Stimulated activated memory B cell treated with anti-CD40 and anti-IgM and Interleukin-4, amounts not matched to agents 10 μg/mL and 1 μg/mL and 100 μg/mL, for 72 hours (primary cell): ENCODE measurements around the gene DDX11.
"Not testable (repeated sequence)": the region's sequence is repeated elsewhere in the genome, so short reads cannot be mapped to it uniquely, and the experiment has no call there.

Experiments
- ATAC-seq: fragments of 150-1000 bp; cut with Tn5 transposase; 2 replicates; pipeline ENCODE4 v1.10.0; 2021
- H3K27ac Mint-ChIP-seq: one replicate; pipeline ENCODE4 v1.8.0; 2022; ENCODE audit warnings: mild to moderate bottlenecking, mixed read lengths
- H3K27me3 Mint-ChIP-seq: one replicate; pipeline ENCODE4 v1.8.0; 2022; ENCODE audit warnings: mixed read lengths
- H3K36me3 Mint-ChIP-seq: one replicate; pipeline ENCODE4 v1.8.0; 2022; ENCODE audit warnings: mixed read lengths
- H3K4me1 Mint-ChIP-seq: one replicate; pipeline ENCODE4 v1.8.0; 2022; ENCODE audit warnings: mixed read lengths
- H3K4me3 Mint-ChIP-seq: one replicate; pipeline ENCODE4 v1.8.0; 2022; ENCODE audit warnings: mild to moderate bottlenecking, moderate library complexity, mixed read lengths
- H3K9me3 Mint-ChIP-seq: one replicate; pipeline ENCODE4 v1.8.0; 2022; ENCODE audit warnings: mixed read lengths

Gene DDX11

DNA sequence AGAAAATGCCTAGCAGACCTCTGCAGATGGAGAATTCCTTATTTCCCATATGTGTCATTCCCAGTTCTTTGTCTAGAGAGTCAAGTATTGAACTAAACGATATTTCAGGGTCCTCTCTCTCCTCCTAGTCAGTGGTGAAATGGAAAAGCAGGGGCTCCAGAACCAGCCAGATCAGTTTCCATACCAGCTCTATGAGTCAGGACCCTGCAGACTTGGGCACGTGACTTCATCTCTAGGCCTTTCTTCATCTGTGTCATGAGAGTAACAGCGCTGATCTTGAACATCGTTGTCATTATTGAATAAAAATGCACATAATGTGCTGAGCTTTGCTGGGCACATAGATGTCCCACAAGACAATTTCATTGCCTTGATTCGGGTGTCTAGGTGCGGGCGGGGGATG, 23.1 kb upstream of the DDX11 start:
- ATAC-seq, H3K36me3 Mint-ChIP-seq, H3K4me3 Mint-ChIP-seq, H3K9me3 Mint-ChIP-seq, H3K27me3 Mint-ChIP-seq, H3K27ac Mint-ChIP-seq: not testable (repeated sequence)
- peaks cover 10% of the 10 kb centered on the region for H3K4me1 Mint-ChIP-seq

DNA sequence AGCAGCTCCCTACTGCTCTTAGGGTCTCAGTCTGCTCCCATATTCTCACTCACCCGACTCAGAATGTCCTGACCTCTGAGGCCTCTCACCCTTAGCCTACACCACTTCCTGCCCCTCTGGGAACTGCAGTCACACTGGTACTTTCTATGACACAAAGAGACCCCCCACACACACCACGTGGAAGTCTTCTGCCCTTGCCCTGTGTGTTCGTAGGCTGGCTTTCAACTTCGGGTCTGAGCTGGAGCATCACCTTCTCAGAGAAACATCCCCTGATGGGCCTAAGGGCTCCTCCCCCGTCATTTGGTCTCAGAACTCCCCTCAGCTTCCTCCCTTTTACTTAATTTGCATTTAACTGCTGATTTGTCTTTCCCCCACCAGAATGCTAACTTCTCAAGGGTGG, 22.0 kb upstream of the DDX11 start:
- H3K9me3 Mint-ChIP-seq, H3K36me3 Mint-ChIP-seq, H3K27me3 Mint-ChIP-seq, H3K4me3 Mint-ChIP-seq: not testable (repeated sequence)
- H3K4me1 Mint-ChIP-seq = peaks cover 10% of the 10 kb centered on the region
- peak; percentile 80 for ATAC-seq
- peak overlapping the region; percentile 63 for H3K27ac Mint-ChIP-seq

DNA sequence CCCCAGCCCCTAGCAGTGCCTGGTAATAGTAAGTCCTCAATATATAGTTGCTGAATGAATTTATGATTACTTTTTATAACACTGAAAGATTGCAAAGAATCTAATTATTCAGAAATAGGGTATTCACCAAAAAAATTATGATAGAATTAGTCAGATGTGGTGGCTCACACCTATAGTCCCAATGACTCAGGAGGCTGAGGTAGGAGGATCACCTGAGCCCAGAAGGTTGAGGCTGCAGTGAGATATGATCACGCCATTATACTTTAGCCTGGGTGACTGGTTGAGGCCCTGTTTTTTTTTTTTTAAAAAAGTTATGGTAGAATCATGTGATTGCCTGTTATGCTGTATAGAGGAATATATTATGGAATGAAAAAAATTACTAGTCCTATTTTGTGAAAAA, 21.5 kb upstream of the DDX11 start:
- H3K9me3 Mint-ChIP-seq, H3K36me3 Mint-ChIP-seq, H3K27me3 Mint-ChIP-seq, H3K4me3 Mint-ChIP-seq, ATAC-seq: not testable (repeated sequence)
- Mint-ChIP-seq H3K27ac (peak overlapping the region; percentile 63), H3K4me1 (peaks cover 10% of the 10 kb centered on the region)

DNA sequence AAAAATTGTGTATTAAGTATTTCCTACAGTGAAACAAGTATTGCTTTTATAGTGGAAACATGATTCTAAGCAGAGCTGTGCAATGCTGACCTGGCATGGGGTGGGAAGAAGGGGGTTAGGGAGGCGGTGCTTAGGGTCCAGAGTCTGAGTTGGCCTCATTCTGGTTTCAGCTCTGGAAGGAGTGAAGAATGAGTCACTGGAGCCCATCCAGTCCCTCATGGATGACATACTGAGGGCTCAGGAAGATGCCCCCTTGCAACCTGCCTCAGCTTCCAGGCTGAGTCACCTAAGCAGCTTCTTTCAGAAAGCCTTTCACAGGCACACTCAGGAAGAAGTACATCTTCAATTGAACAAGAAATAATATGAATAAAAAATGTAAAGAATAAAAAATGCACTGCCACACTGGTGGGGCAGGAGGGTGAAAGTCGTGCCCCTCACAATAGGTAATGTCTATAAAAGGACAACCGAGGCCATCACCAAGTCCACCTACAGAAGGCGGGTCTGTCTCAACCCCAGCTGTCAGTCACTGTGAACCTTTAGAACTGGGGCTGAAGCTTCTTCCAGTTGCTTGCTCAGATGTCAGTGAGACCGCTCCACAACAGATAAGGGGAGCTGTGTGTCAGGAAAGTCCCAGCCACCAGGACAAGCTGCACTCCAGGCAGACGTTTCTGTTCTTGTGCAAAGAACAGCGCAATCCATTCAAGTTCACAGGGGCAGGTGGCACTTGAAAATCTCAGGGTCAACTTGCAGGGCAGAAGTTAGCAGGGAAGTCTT, 20.8 kb upstream of the DDX11 start:
- Mint-ChIP-seq H3K4me1 (peaks cover 10% of the 10 kb centered on the region), H3K36me3 (peaks cover 13% of the 10 kb centered on the region)
- H3K27ac Mint-ChIP-seq, H3K9me3 Mint-ChIP-seq, ATAC-seq, H3K27me3 Mint-ChIP-seq, H3K4me3 Mint-ChIP-seq: not testable (repeated sequence)

DNA sequence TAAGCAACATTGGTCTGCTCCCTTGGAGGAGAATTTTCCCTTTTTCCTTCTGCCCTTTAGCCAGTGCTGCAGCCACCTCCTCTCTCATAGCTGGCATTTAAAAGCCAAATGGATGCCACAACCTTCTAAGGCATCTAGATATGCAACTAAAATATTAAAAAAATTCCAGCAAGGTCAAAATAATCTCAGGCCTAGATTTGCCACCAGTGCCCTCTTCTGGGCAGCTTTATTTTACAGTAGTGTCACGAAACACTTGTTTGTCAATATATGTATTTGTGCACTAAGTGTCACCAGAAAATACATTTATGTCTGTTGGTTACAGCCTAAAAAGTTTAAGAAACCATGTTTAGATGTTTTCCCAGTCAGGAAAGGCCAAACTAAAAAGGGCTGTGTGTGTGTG, 19.7 kb upstream of the DDX11 start:
- H3K36me3 Mint-ChIP-seq = peaks cover 13% of the 10 kb centered on the region
- not testable (repeated sequence) for H3K9me3 Mint-ChIP-seq, H3K27ac Mint-ChIP-seq, ATAC-seq, H3K27me3 Mint-ChIP-seq, H3K4me3 Mint-ChIP-seq
- H3K4me1 Mint-ChIP-seq = peaks cover 10% of the 10 kb centered on the region

DNA sequence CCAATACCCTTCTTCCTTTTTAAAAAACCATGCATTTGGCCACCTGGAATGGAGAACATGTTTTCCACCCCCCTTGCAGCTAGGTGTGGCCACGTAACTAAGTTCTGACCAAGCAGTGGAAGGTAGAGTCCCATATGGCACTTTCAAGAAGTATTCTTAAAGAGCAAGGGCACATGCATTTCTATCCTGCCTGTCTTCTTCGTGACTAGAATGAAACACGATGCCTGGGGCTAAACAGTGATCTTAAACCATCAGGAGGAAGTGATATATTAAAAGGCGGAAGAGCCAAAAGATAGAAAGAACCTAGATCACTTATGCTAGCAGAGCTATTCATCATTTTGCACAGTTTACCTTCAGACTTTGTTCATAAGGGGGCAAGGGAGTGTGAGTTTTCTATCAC, 16.0 kb upstream of the DDX11 start:
- Mint-ChIP-seq H3K9me3 (no peaks in the 10 kb centered on the region), H3K27ac (no peak overlapping the region), H3K4me3 (no peak overlapping the region)

DNA sequence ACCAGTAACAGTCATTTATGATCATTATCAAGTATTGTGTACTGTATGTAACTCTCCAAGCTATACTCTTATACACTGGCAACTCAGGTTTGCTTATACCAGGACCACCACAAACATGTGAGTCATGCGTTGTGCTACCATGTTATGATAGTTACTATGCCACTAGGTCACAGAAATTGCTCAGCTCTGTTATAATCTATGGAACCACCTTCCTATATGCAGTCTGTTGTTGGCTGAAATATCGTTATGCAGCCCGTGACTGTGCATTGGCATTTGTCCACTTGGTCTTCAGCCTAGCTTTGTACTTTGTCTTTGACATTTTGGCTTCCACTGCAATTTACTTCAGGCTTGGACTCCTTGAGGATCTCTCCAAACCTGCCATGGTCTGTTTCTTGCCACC, 7.5 kb upstream of the DDX11 start:
- H3K4me1 Mint-ChIP-seq, H3K4me3 Mint-ChIP-seq, H3K27me3 Mint-ChIP-seq, H3K36me3 Mint-ChIP-seq, H3K27ac Mint-ChIP-seq, H3K9me3 Mint-ChIP-seq, ATAC-seq: not testable (repeated sequence)

More for the DNA sequence above, 16.0 kb upstream of the DDX11 start:
- Mint-ChIP-seq H3K27me3 (no peaks in the 10 kb centered on the region), H3K4me1 (no peaks in the 10 kb centered on the region), H3K36me3 (peaks cover 9% of the 10 kb centered on the region)
- ATAC-seq = no peak

DNA sequence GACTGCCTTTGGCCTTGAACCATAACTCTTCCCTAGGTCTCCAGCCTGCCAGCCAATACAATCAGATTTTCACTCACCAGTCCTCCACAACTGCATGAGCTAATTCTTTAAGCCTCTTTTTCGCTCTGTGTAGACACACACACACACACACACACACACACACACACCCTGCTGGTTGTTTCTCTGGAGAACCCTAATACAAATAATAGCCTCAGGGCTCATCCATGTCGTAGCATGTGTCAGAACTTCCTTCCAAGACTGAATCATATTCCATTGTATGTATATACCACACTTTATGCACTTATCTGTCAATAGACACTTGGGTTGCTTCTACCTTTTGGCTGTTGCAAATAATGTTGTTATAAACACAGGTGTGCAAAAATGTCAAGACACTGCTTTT, 6.0 kb upstream of the DDX11 start:
- ATAC-seq, H3K4me3 Mint-ChIP-seq, H3K36me3 Mint-ChIP-seq, H3K4me1 Mint-ChIP-seq, H3K9me3 Mint-ChIP-seq, H3K27me3 Mint-ChIP-seq, H3K27ac Mint-ChIP-seq: not testable (repeated sequence)

DNA sequence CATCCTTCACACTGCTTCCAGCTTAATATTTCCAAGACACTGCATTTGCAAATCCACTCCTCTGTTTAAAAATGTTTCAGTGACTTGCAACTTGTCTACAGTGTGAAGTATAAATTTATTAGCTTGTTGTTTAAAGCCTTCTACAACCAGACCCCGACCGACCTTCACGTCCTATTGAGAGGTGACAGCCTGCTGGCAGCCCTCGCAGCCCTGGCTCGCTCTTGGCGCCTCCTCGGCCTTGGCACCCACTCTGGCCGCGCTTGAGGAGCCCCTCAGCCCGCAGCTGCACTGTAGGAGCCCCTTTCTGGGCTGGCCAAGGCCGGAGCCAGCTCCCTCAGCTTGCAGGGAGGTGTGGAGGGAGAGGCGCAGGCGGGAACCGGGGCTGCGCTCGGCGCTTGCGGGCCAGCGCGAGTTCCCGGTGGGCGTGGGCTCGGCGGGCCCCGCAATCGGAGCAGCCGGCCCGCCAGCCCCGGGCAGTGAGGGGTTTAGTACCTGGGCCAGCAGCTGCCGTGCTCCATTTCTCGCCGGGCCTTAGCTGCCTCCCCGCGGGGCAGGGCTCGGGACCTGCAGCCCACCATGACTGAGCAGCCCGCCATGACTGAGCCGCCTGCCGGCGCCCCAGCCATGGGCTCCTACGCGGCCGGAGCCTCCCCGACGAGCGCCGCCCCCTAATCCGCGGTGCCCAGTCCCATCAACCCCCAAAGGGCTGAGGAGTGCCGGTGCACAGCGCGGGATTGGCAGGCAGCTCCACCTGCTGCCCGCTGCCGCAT, 2.5 kb upstream of the DDX11 start:
- H3K9me3 Mint-ChIP-seq = not testable (repeated sequence)
- H3K4me1 Mint-ChIP-seq = peaks cover 26% of the 10 kb centered on the region

DNA sequence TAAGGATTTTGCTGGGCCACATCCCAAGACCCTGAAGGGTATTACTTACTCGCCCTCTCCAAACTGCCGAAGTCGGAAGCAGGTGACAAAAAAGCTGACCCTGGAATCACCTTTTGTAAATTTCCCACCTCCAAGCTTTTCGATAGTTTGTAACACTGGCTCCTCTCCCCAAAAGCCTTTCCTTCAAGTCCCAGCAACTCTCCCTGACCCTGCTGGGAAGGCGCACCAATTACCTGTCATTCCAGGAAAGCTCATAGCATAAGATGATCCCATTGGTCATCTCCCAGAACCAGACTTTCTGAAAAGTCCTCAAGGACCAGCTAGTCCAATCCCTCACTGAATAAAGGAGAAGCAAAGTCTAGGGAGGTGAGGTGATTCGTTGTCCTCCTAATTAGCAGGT, 698 bp upstream of the DDX11 start:
- not testable (repeated sequence) for H3K27me3 Mint-ChIP-seq, H3K9me3 Mint-ChIP-seq, H3K36me3 Mint-ChIP-seq, ATAC-seq
- H3K27ac Mint-ChIP-seq = peak overlapping the region; percentile 93
- peak overlapping the region; percentile 96 for H3K4me3 Mint-ChIP-seq
- peaks cover 38% of the 10 kb centered on the region for H3K4me1 Mint-ChIP-seq

More for the DNA sequence above, 2.5 kb upstream of the DDX11 start:
- ATAC-seq, H3K27me3 Mint-ChIP-seq, H3K27ac Mint-ChIP-seq, H3K36me3 Mint-ChIP-seq, H3K4me3 Mint-ChIP-seq: not testable (repeated sequence)

DNA sequence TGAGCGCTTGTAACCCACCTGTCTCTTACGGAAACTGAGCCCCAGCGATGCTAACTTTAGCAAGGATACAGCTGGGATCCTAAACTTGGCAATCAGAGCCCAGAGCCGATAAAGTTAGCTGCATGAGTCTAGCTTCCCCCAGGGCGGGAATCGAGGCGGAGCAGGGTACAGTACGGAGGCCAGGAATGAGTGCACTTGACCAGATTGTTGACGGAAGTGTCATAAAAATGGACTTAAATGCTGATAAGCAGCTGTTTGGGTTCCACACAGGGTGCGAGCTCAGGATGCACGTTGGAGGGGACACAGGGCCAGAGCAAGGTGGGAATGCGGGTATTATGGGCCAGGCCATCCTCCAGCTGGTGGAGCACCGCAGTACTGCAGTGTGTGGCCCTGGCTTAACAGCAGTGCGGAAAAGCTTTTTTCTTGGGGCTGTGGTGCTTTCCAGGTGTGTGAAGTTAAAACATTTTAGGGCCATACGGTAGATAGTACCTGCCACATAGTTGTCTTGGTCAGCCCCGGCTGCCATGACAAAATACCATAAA, 744 bp downstream of the DDX11 start:
- not testable (repeated sequence) for H3K36me3 Mint-ChIP-seq, H3K9me3 Mint-ChIP-seq, H3K27me3 Mint-ChIP-seq
- H3K4me3 Mint-ChIP-seq = peak overlapping the region; percentile 96
- peak; percentile 44 for ATAC-seq
- peaks cover 38% of the 10 kb centered on the region for H3K4me1 Mint-ChIP-seq
- peak overlapping the region; percentile 93 for H3K27ac Mint-ChIP-seq

DNA sequence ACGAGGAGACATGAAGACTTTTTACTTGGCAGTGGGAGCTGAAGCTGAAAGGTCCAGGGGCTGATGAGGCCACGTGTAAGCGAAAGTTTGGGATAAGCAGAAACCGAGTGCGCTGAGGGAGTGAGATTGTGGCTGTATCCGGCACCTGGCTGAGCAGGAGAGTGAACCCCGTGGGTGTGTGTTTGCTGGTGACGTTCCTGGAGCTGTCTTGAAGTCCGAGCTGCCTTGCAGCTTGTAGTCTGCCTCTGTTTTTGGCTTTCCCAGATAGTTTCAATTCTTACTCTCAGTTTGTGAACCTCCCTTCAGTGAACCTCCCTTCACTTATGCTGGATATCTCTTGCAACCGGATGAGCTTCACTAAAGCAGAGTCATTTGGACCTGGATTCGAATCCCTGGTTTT, 2.5 kb downstream of the DDX11 start:
- not testable (repeated sequence) for H3K4me3 Mint-ChIP-seq, H3K27ac Mint-ChIP-seq, H3K27me3 Mint-ChIP-seq, ATAC-seq, H3K9me3 Mint-ChIP-seq
- peaks cover 45% of the 10 kb centered on the region for H3K4me1 Mint-ChIP-seq
- peaks cover 14% of the 10 kb centered on the region for H3K36me3 Mint-ChIP-seq

DNA sequence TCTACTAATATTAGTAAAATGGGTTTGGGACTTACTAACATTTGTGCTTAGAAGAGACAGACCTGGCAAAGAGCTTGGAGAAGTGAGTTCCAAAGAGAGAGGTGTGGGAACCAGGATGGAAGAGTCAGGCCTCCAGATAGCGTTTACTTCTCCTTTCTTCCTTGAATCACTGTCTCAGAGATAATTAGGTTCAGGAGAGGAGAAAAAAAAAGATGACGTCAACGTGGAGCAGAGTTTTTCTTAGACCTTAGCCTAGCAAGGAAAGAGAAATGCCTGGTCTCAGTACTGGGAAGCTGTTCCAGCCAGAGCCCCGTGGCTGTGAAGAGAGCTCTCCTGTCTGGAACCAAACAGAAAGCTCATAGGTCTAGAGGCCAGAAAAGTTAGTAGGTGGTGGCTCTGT, 3.4 kb downstream of the DDX11 start:
- not testable (repeated sequence) for H3K4me3 Mint-ChIP-seq, H3K9me3 Mint-ChIP-seq, H3K27me3 Mint-ChIP-seq, H3K27ac Mint-ChIP-seq, ATAC-seq
- peaks cover 17% of the 10 kb centered on the region for H3K36me3 Mint-ChIP-seq
- H3K4me1 Mint-ChIP-seq = peaks cover 45% of the 10 kb centered on the region

DNA sequence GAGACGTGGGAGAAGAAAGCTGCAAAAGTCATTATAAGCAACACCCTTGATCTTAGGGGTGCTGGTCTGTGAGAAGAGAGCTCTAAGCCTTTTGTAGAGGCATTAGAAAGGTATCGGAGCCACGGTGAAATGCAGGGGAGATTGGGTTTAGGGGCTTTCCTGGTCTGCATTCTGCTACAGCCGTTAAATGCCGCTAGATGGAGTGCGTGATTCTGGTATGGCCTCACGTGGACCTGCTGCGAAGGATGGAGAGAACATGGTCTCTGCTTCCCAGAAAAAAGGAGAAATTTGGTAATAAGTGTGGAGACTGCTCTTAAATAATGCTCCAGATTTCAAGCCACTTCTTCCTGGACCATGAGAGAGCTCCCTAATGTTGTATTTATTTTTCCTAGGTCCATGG, 4.3 kb downstream of the DDX11 start:
- H3K27ac Mint-ChIP-seq, H3K4me3 Mint-ChIP-seq, H3K9me3 Mint-ChIP-seq, H3K27me3 Mint-ChIP-seq, ATAC-seq: not testable (repeated sequence)
- peaks cover 36% of the 10 kb centered on the region for H3K4me1 Mint-ChIP-seq
- H3K36me3 Mint-ChIP-seq = peaks cover 17% of the 10 kb centered on the region

DNA sequence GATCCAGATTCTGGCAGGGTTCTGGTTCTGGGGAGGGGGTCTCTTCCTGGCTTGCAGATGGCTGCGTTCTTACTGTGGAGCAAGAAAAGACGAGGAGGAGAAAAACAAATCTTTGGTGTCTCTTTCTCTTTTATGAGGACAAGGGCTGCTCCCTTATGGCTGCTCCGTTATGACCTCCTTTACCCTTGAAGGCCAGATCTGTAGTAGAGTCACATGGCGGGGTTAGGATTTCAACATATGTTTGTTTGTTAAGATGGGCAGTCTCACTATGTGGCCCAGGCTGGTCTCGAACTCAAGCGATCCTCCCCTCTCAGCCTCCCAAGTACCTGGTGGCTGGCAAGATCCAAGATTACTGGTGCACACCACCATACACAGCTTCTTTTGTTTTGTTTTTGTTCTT, 5.8 kb downstream of the DDX11 start:
- not testable (repeated sequence) for H3K4me3 Mint-ChIP-seq, ATAC-seq, H3K27ac Mint-ChIP-seq, H3K9me3 Mint-ChIP-seq, H3K27me3 Mint-ChIP-seq
- peaks cover 28% of the 10 kb centered on the region for H3K4me1 Mint-ChIP-seq
- H3K36me3 Mint-ChIP-seq = peaks cover 24% of the 10 kb centered on the region

DNA sequence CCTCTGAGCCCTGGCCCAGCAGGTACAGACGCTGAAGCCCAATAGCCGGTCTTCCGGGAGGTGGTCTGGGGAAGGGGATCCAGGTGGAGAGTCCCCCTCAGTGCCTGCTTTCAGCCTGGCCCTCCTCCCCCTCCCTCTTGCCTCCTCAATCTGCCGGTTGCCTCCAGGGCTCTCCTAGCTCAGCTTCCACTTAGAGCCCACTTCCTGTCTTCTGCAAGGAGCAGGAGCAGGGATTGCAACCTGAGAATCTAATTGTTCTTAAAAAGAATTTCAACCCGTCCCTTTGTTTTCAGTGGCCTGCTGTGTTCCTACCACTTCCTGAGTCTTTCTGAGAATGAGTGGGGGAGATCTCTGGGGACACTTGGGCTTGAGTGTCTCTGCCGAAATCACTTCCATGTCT, 6.6 kb downstream of the DDX11 start:
- not testable (repeated sequence) for H3K27me3 Mint-ChIP-seq, H3K4me3 Mint-ChIP-seq, ATAC-seq, H3K9me3 Mint-ChIP-seq, H3K27ac Mint-ChIP-seq
- Mint-ChIP-seq H3K4me1 (peaks cover 23% of the 10 kb centered on the region), H3K36me3 (peaks cover 32% of the 10 kb centered on the region)
